SK-N-SH treated with all-trans-retinoic acid at 6 μM for 48 hours (cell line): ENCODE measurements around the gene PRSS3.
A peak's percentile ranks its signal among the peaks of the same experiment; 100 is the strongest.
"Not testable (repeated sequence)": the region's sequence is repeated elsewhere in the genome, so short reads cannot be mapped to it uniquely, and the experiment has no call there.

Experiments
- ATAC-seq: fragments of 200-7000 bp; cut with Tn5 transposase; 3 replicates; pipeline ENCODE4 v1.9.1; 2020; ENCODE audit warnings: mild to moderate bottlenecking, moderate library complexity
- ARNTL ChIP-seq: fragments of 450-650 bp; formaldehyde crosslinking; IDR thresholded peaks from 2 replicates; pipeline ENCODE4 v1.5.0; 2020; ENCODE audit warnings: low read depth, mild to moderate bottlenecking, moderate library complexity, borderline replicate concordance
- CREB5 ChIP-seq: fragments of 250-450 bp; sonication (Bioruptor Pico); IDR thresholded peaks from 2 replicates; pipeline ENCODE4 v1.5.1; 2020; ENCODE audit warnings: low read depth, mild to moderate bottlenecking, moderate library complexity
- CSRNP3 ChIP-seq: fragments of 250-450 bp; sonication (Bioruptor Pico); IDR thresholded peaks from 2 replicates; pipeline ENCODE4 v1.5.1; 2021; ENCODE audit warnings: mild to moderate bottlenecking, moderate library complexity
- GLIS3 ChIP-seq: fragments of 250-450 bp; sonication (Bioruptor Pico); IDR thresholded peaks from 2 replicates; pipeline ENCODE4 v1.5.0; 2020; ENCODE audit warnings: mild to moderate bottlenecking, moderate library complexity
- ISL1 ChIP-seq: fragments of 250-450 bp; sonication (Bioruptor Pico); IDR thresholded peaks from 2 replicates; pipeline ENCODE4 v2.1.2; 2022; ENCODE audit warnings: mild to moderate bottlenecking, moderate library complexity
- OSR1 ChIP-seq: fragments of 250-450 bp; sonication (Bioruptor Pico); IDR thresholded peaks from 2 replicates; pipeline ENCODE4 v1.8.0; 2022; ENCODE audit warnings: moderate library complexity, mild to moderate bottlenecking, inconsistent platforms
- POU6F1 ChIP-seq: fragments of 250-450 bp; sonication (Bioruptor Pico); IDR thresholded peaks from 2 replicates; pipeline ENCODE4 v1.8.0; 2021; ENCODE audit warnings: low read depth, mild to moderate bottlenecking, moderate library complexity, borderline replicate concordance
- PPARA ChIP-seq: fragments of 250-450 bp; sonication (Bioruptor Pico); IDR thresholded peaks from 2 replicates; pipeline ENCODE4 v1.5.0; 2020; ENCODE audit warnings: mild to moderate bottlenecking, borderline replicate concordance
- RARB ChIP-seq: fragments of 250-450 bp; sonication (Bioruptor Pico); IDR thresholded peaks from 2 replicates; pipeline ENCODE4 v1.8.0; 2021; ENCODE audit warnings: mild to moderate bottlenecking, moderate library complexity
- SNAI2 ChIP-seq: fragments of 250-450 bp; sonication (Bioruptor Pico); IDR thresholded peaks from 2 replicates; pipeline ENCODE4 v1.5.0; 2020; ENCODE audit warnings: mild to moderate bottlenecking, moderate library complexity
- TCF4 ChIP-seq: fragments of 250-450 bp; sonication (Bioruptor Pico); IDR thresholded peaks from 2 replicates; pipeline ENCODE4 v1.8.0; 2021; ENCODE audit warnings: mild to moderate bottlenecking, moderate library complexity, borderline replicate concordance
- TOX ChIP-seq: fragments of 250-450 bp; sonication (Bioruptor Pico); IDR thresholded peaks from 2 replicates; pipeline ENCODE4 v1.8.0; 2021; ENCODE audit warnings: mild to moderate bottlenecking, moderate library complexity, borderline replicate concordance
- TSHZ2 ChIP-seq: fragments of 250-450 bp; sonication (Bioruptor Pico); IDR thresholded peaks from 2 replicates; pipeline ENCODE4 v1.5.0; 2020; ENCODE audit warnings: mild to moderate bottlenecking, moderate library complexity
- ZC3H10 ChIP-seq: fragments of 250-450 bp; sonication (Bioruptor Pico); IDR thresholded peaks from 2 replicates; pipeline ENCODE4 v1.5.1; 2021; ENCODE audit warnings: mild to moderate bottlenecking, moderate library complexity
- ZFP3 ChIP-seq: fragments of 250-450 bp; sonication (Bioruptor Pico); IDR thresholded peaks from 2 replicates; pipeline ENCODE4 v1.5.0; 2020; ENCODE audit warnings: mild to moderate bottlenecking, moderate library complexity
- ZFP30 ChIP-seq: fragments of 450-650 bp; formaldehyde crosslinking; IDR thresholded peaks from 2 replicates; pipeline ENCODE4 v1.5.0; 2022; ENCODE audit warnings: mild to moderate bottlenecking, moderate library complexity
- ZNF565 ChIP-seq: fragments of 450-650 bp; formaldehyde crosslinking; conservative IDR thresholded peaks from 2 replicates; pipeline ENCODE4 v1.5.0; 2020; ENCODE audit warnings: low read depth, mild to moderate bottlenecking, moderate library complexity
- ZNF8 ChIP-seq: fragments of 450-650 bp; formaldehyde crosslinking; IDR thresholded peaks from 2 replicates; pipeline ENCODE4 v1.5.0; 2020; ENCODE audit warnings: mild to moderate bottlenecking, moderate library complexity
- TF ChIP-seq, protein P1 (sequence below): fragments of 250-450 bp; sonication (Bioruptor Pico); IDR thresholded peaks from 2 replicates; pipeline ENCODE4 v1.8.0; 2020; ENCODE audit warnings: mild to moderate bottlenecking, moderate library complexity, borderline replicate concordance

The PRSS3 gene

GRCh38 chr9:33818847-33819500 lies 23.6 kb downstream of the PRSS3 start:
- ATAC-seq: no peak
- TF ChIP-seq ZC3H10 (CRISPR knock-in tag): no peak
- TF ChIP-seq ZNF8: no peak
- no peak for TF ChIP-seq ZFP3
- TF ChIP-seq POU6F1 (CRISPR knock-in tag): no peak
- no peak for TF ChIP-seq TOX (CRISPR knock-in tag)
- TF ChIP-seq ZFP30 (CRISPR knock-in tag): no peak
- TF ChIP-seq ZNF565 (CRISPR knock-in tag): no peak
- TF ChIP-seq, protein P1, sequence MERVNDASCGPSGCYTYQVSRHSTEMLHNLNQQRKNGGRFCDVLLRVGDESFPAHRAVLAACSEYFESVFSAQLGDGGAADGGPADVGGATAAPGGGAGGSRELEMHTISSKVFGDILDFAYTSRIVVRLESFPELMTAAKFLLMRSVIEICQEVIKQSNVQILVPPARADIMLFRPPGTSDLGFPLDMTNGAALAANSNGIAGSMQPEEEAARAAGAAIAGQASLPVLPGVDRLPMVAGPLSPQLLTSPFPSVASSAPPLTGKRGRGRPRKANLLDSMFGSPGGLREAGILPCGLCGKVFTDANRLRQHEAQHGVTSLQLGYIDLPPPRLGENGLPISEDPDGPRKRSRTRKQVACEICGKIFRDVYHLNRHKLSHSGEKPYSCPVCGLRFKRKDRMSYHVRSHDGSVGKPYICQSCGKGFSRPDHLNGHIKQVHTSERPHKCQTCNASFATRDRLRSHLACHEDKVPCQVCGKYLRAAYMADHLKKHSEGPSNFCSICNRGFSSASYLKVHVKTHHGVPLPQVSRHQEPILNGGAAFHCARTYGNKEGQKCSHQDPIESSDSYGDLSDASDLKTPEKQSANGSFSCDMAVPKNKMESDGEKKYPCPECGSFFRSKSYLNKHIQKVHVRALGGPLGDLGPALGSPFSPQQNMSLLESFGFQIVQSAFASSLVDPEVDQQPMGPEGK (CRISPR knock-in tag): no peak
- TF ChIP-seq OSR1 (CRISPR knock-in tag): no peak
- no peak for TF ChIP-seq TSHZ2 (CRISPR knock-in tag)
- TF ChIP-seq PPARA (CRISPR knock-in tag): no peak
- no peak for TF ChIP-seq TCF4
- no peak for TF ChIP-seq RARB (CRISPR knock-in tag)
- TF ChIP-seq SNAI2 (CRISPR knock-in tag): no peak
- TF ChIP-seq, all 23 proteins: peak for 0

DNA sequence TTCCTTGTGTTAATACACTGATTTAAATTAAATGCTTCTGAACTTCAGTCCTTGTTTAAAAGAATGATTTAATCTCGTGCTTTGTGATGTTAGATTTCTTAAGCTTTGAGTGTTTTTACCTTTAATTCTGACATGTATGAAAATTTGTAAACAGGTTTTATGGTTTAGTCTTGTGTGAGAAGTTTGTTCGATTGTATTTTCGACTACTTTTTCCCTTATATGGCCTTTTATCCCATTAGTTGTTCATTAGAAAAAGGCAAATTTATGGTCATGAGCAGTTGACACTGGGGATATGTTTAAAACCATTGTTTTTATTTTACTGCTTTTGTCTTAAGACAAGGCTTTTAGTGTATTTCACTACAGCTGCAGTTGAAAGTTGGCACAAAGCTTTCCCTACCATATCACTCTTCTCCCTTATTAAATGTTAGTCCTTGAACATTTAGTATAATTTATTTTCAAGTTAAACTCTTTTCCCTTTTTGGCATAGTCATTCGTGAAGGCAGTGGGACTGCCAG lies 24.9 kb downstream of the PRSS3 start:
- no peak for ATAC-seq

DNA sequence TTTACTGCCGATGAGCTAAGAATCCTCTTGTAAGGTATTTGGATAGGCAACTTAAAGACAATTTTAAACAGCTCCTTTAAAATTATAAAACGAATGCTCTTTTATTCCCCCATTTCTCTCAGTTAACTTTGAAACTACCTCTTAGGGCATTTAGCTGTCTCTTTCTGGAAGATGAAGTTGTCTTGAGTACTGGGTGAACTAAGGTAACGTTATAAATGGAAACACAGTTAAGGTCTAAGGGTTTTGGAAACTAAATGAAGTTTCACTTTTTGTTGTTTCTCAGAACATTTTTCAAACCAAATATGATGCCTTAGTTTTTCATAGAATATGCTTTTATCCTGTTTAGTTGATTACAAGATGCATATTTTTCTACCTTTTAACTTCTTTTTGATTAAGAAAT lies 28.4 kb downstream of the PRSS3 start:
- TF ChIP-seq GLIS3 (CRISPR knock-in tag): no peak
- no peak for ATAC-seq

More for the DNA sequence above, 24.9 kb downstream of the PRSS3 start:
- TF ChIP-seq ZFP30 (CRISPR knock-in tag) (no peak), ISL1 (CRISPR knock-in tag) (peak; percentile 40; the same call in 1 of the 2 replicates)

GRCh38 chr9:33827285-33827684 lies 31.9 kb downstream of the PRSS3 start:
- not testable (repeated sequence) for ATAC-seq

- not testable (repeated sequence) for ATAC-seq
Measured at GRCh38 chr9:33829641-33830230, 34.4 kb downstream of the PRSS3 start.

GRCh38 chr9:33835625-33836260 lies 40.4 kb downstream of the PRSS3 start:
- ATAC-seq: no peak
- TF ChIP-seq CREB5: no peak
- TF ChIP-seq PPARA (CRISPR knock-in tag): no peak
- no peak for TF ChIP-seq ZNF565 (CRISPR knock-in tag)
- no peak for TF ChIP-seq OSR1 (CRISPR knock-in tag)
- no peak for TF ChIP-seq GLIS3 (CRISPR knock-in tag)
- TF ChIP-seq POU6F1 (CRISPR knock-in tag): no peak
- TF ChIP-seq ARNTL (CRISPR knock-in tag): no peak
- no peak for TF ChIP-seq CSRNP3 (CRISPR knock-in tag)
- no peak for TF ChIP-seq ZFP3
- TF ChIP-seq, all 23 proteins: peak for 0

GRCh38 chr9:33836261-33836660 lies 40.9 kb downstream of the PRSS3 start:
- not testable (repeated sequence) for ATAC-seq
